Nephron (organoid): ENCODE data around the gene POU2AF1.

ENCODE experiments used
- H3K27ac Mint-ChIP-seq, 3 experiments: 2 replicates each; pipeline ENCODE4 v1.8.0; 2020; ENCODE audit warnings: mixed read lengths in 3 of 3, mild to moderate bottlenecking in 2 of 3, moderate library complexity in 1 of 3
- H3K27me3 Mint-ChIP-seq: 2 replicates; pipeline ENCODE4 v1.8.0; 2021; ENCODE audit warnings: low read depth, mild to moderate bottlenecking, moderate library complexity, mixed read lengths
- H3K36me3 Mint-ChIP-seq: 2 replicates; pipeline ENCODE4 v1.8.0; 2020; ENCODE audit warnings: low read depth, mixed read lengths
- H3K4me1 Mint-ChIP-seq: 2 replicates; pipeline ENCODE4 v1.8.0; 2020; ENCODE audit warnings: mixed read lengths
- H3K4me3 Mint-ChIP-seq, 3 experiments: 2 replicates each; pipeline ENCODE4 v1.8.0; 2020; ENCODE audit warnings: mild to moderate bottlenecking in 3 of 3, mixed read lengths in 3 of 3, moderate library complexity in 2 of 3
- H3K9me3 Mint-ChIP-seq: 2 replicates; pipeline ENCODE4 v1.8.0; 2020; ENCODE audit warnings: mixed read lengths
- TF ChIP-seq, protein P1 (sequence below), 3 experiments: fragments of 200-600 bp; sonication (generic); IDR thresholded peaks; one replicate each; pipeline ENCODE4 v1.5.0; 2021; ENCODE audit warnings: antibody characterized with exemption in 3 of 3; ENCODE audit not compliant: unreplicated experiment in 3 of 3

POU2AF1 gene

GRCh38 chr11:111329306-111330204 is 49.5 kb downstream of the POU2AF1 start:
- no peak overlapping the region for H3K4me3 Mint-ChIP-seq
- no peaks in the 10 kb centered on the region for H3K9me3 Mint-ChIP-seq
- no peaks in the 10 kb centered on the region for H3K27me3 Mint-ChIP-seq
- TF ChIP-seq, protein P1, sequence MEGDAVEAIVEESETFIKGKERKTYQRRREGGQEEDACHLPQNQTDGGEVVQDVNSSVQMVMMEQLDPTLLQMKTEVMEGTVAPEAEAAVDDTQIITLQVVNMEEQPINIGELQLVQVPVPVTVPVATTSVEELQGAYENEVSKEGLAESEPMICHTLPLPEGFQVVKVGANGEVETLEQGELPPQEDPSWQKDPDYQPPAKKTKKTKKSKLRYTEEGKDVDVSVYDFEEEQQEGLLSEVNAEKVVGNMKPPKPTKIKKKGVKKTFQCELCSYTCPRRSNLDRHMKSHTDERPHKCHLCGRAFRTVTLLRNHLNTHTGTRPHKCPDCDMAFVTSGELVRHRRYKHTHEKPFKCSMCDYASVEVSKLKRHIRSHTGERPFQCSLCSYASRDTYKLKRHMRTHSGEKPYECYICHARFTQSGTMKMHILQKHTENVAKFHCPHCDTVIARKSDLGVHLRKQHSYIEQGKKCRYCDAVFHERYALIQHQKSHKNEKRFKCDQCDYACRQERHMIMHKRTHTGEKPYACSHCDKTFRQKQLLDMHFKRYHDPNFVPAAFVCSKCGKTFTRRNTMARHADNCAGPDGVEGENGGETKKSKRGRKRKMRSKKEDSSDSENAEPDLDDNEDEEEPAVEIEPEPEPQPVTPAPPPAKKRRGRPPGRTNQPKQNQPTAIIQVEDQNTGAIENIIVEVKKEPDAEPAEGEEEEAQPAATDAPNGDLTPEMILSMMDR (IDR thresholded peaks at IDR 0.05; ENCODE audit: unreplicated experiment in 3 of 3): no peak
- peaks cover 35% of the 10 kb centered on the region for H3K4me1 Mint-ChIP-seq
- H3K36me3 Mint-ChIP-seq: no peaks in the 10 kb centered on the region
- no peak overlapping the region for H3K27ac Mint-ChIP-seq

GRCh38 chr11:111327908-111328624 is 51.0 kb downstream of the POU2AF1 start:
- Mint-ChIP-seq H3K27me3 (no peaks in the 10 kb centered on the region), H3K4me1 (peaks cover 31% of the 10 kb centered on the region), H3K36me3 (no peaks in the 10 kb centered on the region), H3K9me3 (no peaks in the 10 kb centered on the region), H3K4me3 (no peak overlapping the region), H3K27ac (no peak overlapping the region)
- TF ChIP-seq, protein P1 (IDR thresholded peaks at IDR 0.05; ENCODE audit: unreplicated experiment in 3 of 3): no peak

GRCh38 chr11:111326824-111327223 is 52.3 kb downstream of the POU2AF1 start:
- Mint-ChIP-seq H3K27ac (no peak overlapping the region), H3K4me1 (peaks cover 22% of the 10 kb centered on the region), H3K9me3 (no peaks in the 10 kb centered on the region), H3K27me3 (no peaks in the 10 kb centered on the region), H3K4me3 (no peak overlapping the region), H3K36me3 (no peaks in the 10 kb centered on the region)
- TF ChIP-seq, protein P1 (IDR thresholded peaks at IDR 0.05; ENCODE audit: unreplicated experiment in 3 of 3): no peak

- H3K27ac Mint-ChIP-seq: no peak overlapping the region
- peaks cover 7% of the 10 kb centered on the region for H3K27me3 Mint-ChIP-seq
- no peaks in the 10 kb centered on the region for H3K36me3 Mint-ChIP-seq
- H3K4me1 Mint-ChIP-seq: peaks cover 31% of the 10 kb centered on the region
- H3K9me3 Mint-ChIP-seq: no peaks in the 10 kb centered on the region
- TF ChIP-seq, protein P1 (IDR thresholded peaks at IDR 0.05; ENCODE audit: unreplicated experiment in 3 of 3): no peak
- H3K4me3 Mint-ChIP-seq: no peak overlapping the region
Measured at GRCh38 chr11:111325259-111325658, 53.8 kb downstream of the POU2AF1 start.

GRCh38 chr11:111324277-111324720 is 54.8 kb downstream of the POU2AF1 start:
- no peaks in the 10 kb centered on the region for H3K36me3 Mint-ChIP-seq
- no peak overlapping the region for H3K4me3 Mint-ChIP-seq
- peaks cover 32% of the 10 kb centered on the region for H3K4me1 Mint-ChIP-seq
- TF ChIP-seq, protein P1 (IDR thresholded peaks at IDR 0.05; ENCODE audit: unreplicated experiment in 3 of 3): no peak
- peak overlapping the region in 2 of 3 experiments; percentile 37 to 71 for H3K27ac Mint-ChIP-seq
- peaks cover 7% of the 10 kb centered on the region for H3K27me3 Mint-ChIP-seq
- no peaks in the 10 kb centered on the region for H3K9me3 Mint-ChIP-seq
